Measurements from ENCODE around the gene GLT1D1.

GRCh38 chr12:128956755-128957154 lies 103.5 kb downstream of the GLT1D1 start:
- TF ChIP-seq CTCF (IDR thresholded peaks at IDR 0.05) (no peak), POLR2A (IDR thresholded peaks at IDR 0.05) (no peak)

Data from uterus (tissue), 2 donors.